Activated CD8-positive, alpha-beta memory T cell treated with anti-CD3 and anti-CD28 coated beads, Interleukin-2, amount 50 U/mL, for 1 hour (primary cell): ENCODE results near the gene TECPR2.
"Not testable (repeated sequence)": the region's sequence is repeated elsewhere in the genome, so short reads cannot be mapped to it uniquely, and the experiment has no call there.

Experiments
- DNase-seq: peaks from one replicate; pipeline ENCODE4 v3.0.0-alpha.2; 2020; ENCODE audit errors: extremely low read depth

The TECPR2 gene

DNA sequence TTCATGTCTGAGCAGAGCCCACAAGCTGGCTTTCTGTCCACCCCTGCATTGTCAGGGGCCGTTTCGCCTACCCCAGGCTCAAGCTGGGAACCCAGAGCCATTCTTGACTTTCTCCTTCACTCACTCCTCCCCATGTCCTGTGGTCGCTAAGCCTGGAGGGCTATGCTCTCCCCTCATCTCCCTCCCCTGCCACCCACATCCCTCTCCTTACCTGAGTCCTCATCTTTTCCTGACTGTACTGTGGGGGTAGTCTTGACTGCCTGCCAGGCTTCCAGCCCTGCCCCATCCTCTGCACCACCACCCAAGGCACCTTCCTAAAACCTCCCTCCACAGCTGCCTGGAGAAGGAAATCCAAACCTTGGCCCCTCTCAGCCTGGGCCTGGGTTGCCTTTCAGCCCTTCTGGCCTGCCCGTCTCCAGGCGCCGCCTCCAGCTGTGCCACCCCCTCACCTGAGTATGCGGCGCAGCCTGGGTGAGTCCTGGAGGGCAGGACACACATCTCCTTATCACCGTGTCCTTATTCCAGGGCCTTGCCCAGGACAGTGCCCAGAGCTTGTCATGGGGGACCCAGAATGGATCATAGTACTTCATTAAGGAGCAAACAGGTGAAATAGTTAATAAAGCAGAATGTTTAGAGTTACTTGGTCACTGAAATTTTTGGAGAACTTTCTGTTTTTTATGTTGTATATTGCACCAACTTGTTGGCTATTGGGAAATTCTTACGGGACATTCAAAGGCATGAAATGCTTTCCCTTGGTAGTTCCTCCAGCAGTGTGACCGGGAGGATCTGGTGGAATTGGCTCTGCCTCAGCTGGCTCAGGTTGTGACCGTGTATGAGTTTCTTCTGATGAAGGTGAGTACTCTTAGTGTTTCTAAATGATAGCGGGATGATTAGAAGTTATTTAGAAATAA is 28.7 kb upstream of the TECPR2 start:
- DNase-seq = no peak

DNA sequence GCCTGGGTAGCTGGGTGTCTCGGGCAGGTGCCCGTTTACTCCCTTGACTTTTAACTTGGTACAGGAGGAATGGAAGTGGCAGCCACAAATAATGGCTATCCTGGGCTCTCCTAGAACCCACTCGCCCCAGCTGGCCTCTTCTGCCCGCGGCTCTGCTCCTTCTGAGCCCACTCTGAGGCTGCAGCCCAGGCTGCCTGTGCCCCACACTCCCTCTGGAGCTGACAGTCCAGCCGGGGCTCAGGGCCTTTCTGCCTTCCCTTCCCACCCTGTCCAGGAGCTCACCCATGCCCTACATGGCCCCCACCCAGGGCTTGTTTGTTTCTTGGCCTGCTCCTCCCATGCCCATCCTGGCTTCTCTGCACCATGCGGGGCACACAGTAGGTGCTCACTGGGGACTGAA is 27.6 kb upstream of the TECPR2 start:
- DNase-seq = no peak

GRCh38 chr14:102338724-102339123 is 24.0 kb upstream of the TECPR2 start:
- no peak for DNase-seq

- no peak for DNase-seq
These were observed 21.2 kb upstream of the TECPR2 start for GRCh38 chr14:102341566-102341965.

DNA sequence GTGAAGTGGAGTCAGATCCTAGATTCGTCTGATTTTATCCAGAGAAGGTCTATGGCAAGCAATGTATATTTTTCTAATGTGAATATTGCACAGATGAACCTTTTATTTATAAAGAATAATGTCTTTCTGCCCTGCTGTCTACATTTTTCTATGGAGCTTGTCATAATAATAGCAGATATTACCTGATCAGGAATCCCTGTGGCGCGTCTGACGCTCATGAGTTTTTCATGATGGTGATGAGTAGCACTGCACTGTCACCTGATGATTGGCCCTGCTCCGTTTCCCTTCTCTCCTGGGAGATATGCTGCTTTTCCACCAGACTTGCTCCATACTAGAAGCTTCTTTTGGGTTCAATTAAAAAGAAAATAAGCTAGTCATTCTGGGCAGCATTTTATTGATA is 20.5 kb upstream of the TECPR2 start:
- DNase-seq = no peak

DNA sequence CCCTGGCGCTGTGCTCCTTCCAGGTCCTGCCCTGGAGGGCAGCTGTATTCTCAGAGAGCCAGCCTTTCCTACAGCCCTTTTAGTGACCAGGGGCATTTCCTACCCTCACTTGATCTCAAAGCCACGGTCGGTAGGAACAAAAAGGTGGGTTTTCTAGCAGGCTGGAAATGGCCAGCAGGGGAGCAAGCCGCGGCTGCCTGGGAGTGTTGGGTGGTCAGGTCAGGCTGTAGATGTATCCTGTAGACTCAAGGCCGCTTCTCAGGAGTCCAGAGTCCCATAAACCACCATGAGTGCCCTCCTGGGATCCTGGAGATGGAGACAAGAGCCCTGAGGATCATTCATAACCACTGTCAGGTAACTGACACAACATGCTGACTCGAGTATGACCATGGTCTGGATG is 18.7 kb upstream of the TECPR2 start:
- no peak for DNase-seq

- no peak for DNase-seq
These were observed 18.3 kb upstream of the TECPR2 start for GRCh38 chr14:102344485-102344884.

GRCh38 chr14:102345232-102345631 is 17.5 kb upstream of the TECPR2 start:
- no peak for DNase-seq

GRCh38 chr14:102346645-102347044 is 16.1 kb upstream of the TECPR2 start:
- DNase-seq = no peak

GRCh38 chr14:102348376-102348775 is 14.4 kb upstream of the TECPR2 start:
- DNase-seq = no peak

DNA sequence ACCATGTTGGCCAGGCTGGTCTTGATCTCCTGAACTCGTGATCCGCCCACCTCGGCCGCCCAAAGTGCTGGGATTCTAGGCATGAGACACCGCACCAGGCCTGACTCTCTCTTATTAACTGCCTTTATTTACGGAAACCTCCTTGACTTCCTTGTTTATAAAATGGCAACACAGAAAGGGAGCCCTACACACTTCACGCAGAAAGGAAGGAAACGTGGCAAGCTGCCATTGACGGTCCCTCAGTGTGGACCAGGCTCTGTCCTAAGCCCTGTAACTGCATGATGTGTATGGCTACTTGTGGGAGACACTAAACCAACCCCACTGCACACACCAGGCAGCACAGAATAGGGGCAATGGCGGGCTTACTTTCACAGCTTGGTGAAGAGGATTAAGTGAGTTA is 11.7 kb upstream of the TECPR2 start:
- no peak for DNase-seq

GRCh38 chr14:102351593-102351992 is 11.1 kb upstream of the TECPR2 start:
- DNase-seq = not testable (repeated sequence)

- no peak for DNase-seq
These were observed 10.5 kb upstream of the TECPR2 start for GRCh38 chr14:102352213-102352612.

DNA sequence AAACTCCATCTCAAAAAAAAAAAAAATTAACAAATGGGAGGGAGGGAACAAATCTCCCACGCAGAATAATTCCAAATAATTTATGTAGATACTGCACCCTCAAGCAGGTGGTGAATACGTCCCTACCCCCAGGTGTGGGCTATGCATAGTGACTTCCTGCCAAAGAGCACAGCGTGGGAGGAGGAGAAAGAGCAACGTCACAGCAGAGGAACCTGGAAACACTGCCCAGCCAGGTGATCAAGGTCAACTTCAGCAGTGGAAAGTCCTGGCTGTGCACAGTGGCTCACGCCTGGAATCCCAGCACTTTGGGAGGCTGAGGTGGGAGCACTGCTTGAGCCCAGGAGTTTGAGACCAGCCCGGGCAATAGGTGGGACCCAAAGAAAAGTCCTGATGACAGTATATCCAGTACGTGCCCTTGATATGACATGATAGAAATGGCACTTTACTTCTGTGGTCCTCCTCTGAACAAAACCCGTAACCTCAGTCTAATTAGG is 9.6 kb upstream of the TECPR2 start:
- no peak for DNase-seq

DNA sequence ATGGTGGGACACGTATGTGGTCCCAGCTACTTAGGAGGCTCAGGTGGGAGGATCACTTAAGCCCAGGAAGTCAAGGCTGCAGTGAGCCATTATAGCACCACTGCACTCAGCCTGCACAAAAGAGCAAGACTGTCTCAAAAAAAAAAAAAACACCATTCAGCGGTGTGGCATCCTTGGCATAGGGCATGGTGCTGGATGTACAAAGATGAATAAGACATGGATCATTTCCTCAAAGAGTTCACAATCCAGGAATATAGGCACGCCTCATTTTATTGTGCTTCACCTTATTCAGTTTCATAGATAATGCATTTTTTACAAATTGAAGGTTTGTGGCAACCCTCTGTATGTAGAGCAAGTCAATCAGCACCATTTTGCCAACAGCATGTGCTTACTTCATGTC is 6.5 kb upstream of the TECPR2 start:
- DNase-seq = no peak

GRCh38 chr14:102359341-102359740 is 3.4 kb upstream of the TECPR2 start:
- no peak for DNase-seq

DNA sequence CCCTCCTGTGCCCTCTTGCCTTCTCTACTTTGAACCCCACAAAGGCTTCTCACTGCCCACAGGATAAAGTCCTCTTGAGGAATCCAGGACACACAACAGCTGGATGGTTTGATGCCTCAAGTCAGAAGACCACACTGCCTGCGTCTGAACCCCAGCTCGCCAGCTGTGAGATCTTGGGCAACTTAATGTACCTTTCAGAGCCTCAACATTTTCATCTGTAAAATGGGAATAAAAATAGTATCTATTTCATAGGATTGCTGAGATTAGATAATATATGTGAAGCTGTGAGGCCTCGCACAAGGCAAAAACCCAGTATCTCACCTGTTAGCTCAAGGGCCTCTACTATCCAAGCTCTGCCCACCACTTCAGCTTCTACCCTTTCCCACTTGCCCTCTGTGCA is 2.4 kb upstream of the TECPR2 start:
- no peak for DNase-seq

- DNase-seq = no peak
These were observed 657 bp upstream of the TECPR2 start for GRCh38 chr14:102362084-102362483.

GRCh38 chr14:102363182-102363943 is 622 bp downstream of the TECPR2 start:
- DNase-seq = no peak

GRCh38 chr14:102370305-102370809 is 7.6 kb downstream of the TECPR2 start:
- no peak for DNase-seq

- DNase-seq = no peak
These were observed 8.6 kb downstream of the TECPR2 start for GRCh38 chr14:102371361-102371760.

- DNase-seq = no peak
These were observed 10.4 kb downstream of the TECPR2 start for GRCh38 chr14:102373110-102373509.

DNA sequence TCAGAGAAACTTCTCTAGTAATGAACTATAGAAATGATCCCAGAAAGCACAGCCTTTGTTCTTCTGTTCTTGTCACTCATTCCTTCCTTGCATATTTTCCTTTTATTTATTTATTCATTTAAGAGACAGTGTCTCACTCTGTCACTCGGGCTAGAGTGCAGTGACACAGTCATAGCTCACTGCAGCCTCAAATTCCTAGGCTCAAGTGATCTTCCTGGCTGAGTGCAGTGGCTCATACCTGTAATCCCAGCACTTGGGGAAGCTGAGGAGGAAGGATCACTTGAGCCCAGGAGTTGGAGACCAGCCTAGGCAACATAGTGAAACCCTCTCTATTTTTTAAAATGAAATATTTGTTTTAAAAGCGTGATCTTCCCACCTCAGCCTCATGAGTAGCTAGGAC is 11.5 kb downstream of the TECPR2 start:
- DNase-seq = no peak
